Sigmoid colon (tissue), 4 donors: Measurements from ENCODE around the gene GRID2.

Experiments used
- EP300 ChIP-seq, 4 donors: sonication (generic); formaldehyde crosslinking; IDR thresholded peaks; one replicate each; pipeline ENCODE4 v1.6.1; 2017; ENCODE audit warnings: antibody characterized with exemption in 4 of 4
- POLR2A ChIP-seq, 2 donors: fragments of 450-650 bp; IDR thresholded peaks; one replicate each; pipeline ENCODE4 v1.6.1; 2016; ENCODE audit warnings: antibody characterized with exemption in 2 of 2, mild to moderate bottlenecking in 2 of 2, moderate library complexity in 2 of 2

GRCh38 chr4:92299152-92299551, 4.6 kb upstream of the GRID2 start:
- TF ChIP-seq POLR2A (IDR thresholded peaks at IDR 0.05) (no peak), EP300 (IDR thresholded peaks at IDR 0.05) (no peak)
